Aorta (tissue), 5 donors: Measurements from ENCODE around the gene NUP210L. TPM values are rescaled to one million over a fixed set of nuclear protein-coding genes. Genes with fewer than 3 reads are reported as not detected.

Source experiments
- ATAC-seq: fragments of 200-7000 bp; cut with Tn5 transposase; one replicate; pipeline ENCODE4 v1.9.1; 2022; ENCODE audit warnings: moderate library complexity; ENCODE audit not compliant: low FRiP score
- DNase-seq, 2 donors: peaks; one replicate each; pipeline ENCODE4 v3.0.0-alpha.2; 2020
- H3K27ac ChIP-seq, 2 donors: one replicate each; pipeline ENCODE4 v1.5.1; 2013; ENCODE audit warnings: low read length in 2 of 2, mild to moderate bottlenecking in 2 of 2, moderate library complexity in 2 of 2, control low read depth in 1 of 2, inconsistent platforms in 1 of 2, low read depth in 1 of 2
- H3K27me3 ChIP-seq, 2 donors: one replicate each; pipeline ENCODE4 v1.6.1; 2013; ENCODE audit warnings: control low read depth in 1 of 2, low read length in 1 of 2, mild to moderate bottlenecking in 1 of 2, moderate library complexity in 1 of 2; ENCODE audit not compliant: insufficient read depth in 2 of 2, control insufficient read depth in 1 of 2
- H3K36me3 ChIP-seq, 2 donors: one replicate each; pipeline ENCODE4 v1.6.1; 2013; ENCODE audit warnings: control low read depth in 1 of 2, low read length in 1 of 2, mild to moderate bottlenecking in 1 of 2; ENCODE audit not compliant: insufficient read depth in 2 of 2, control insufficient read depth in 1 of 2
- H3K4me1 ChIP-seq, 2 donors: one replicate each; pipeline ENCODE4 v1.6.1; 2013; ENCODE audit warnings: low read length in 2 of 2, control low read depth in 1 of 2, mild to moderate bottlenecking in 1 of 2, moderate library complexity in 1 of 2; ENCODE audit not compliant: insufficient read depth in 2 of 2, control insufficient read depth in 1 of 2
- H3K4me3 ChIP-seq, 2 donors: one replicate each; pipeline ENCODE4 v1.5.1; 2013; ENCODE audit warnings: low read length in 2 of 2, control low read depth in 1 of 2, mild to moderate bottlenecking in 1 of 2
- H3K9me3 ChIP-seq: one replicate; pipeline ENCODE4 v1.6.1; 2013; ENCODE audit warnings: mild to moderate bottlenecking, low read length; ENCODE audit not compliant: control insufficient read depth
- WGBS, 2 donors: extraction: QIAGEN DNeasy Blood & Tissue Kit; methylation state at CpG; one replicate each; pipeline ENCODE4 v1.1.7; 2013; 5-methylcytosine and 5-hydroxymethylcytosine counted together
- intact Hi-C, 2 donors: fragments of 100-400 bp; cut with DNase I; formaldehyde crosslinking; loops; one replicate each; pipeline versions ENCODE4 v1.14.2 to v1.15.0; 2022
- polyA plus RNA-seq, 2 donors: library from polyadenylated mRNA; stranded (reverse); fragments of 200-250 nt; gene quantifications; one replicate each; pipeline ENCODE4 v1.2.3, GENCODE V29; 2013
- total RNA-seq, 2 donors: library from RNA; stranded (reverse); fragmentation: NEBNext Ultra II Directional; extraction: Animal tissue kit (Norgen Biotek cat#: 25700); gene quantifications; one replicate each; pipeline ENCODE4 v1.2.1, GENCODE V29; 2021
- donor health status: healthy with polysubstance abuse.
- donor health status: Bipolar disorder and iron deficiency.
- donor health status: DM: no; HTN: no; CAD: no.
- donor health status: DM: no; HTN: no; CAD: no.
- donor health status: DM: yes; HTN: yes; CAD: no.

Gene NUP210L
- total and polyA plus RNA-seq, 4 donors: 0.12 to 0.16 (median 0.15) TPM; not detected in 1

DNA sequence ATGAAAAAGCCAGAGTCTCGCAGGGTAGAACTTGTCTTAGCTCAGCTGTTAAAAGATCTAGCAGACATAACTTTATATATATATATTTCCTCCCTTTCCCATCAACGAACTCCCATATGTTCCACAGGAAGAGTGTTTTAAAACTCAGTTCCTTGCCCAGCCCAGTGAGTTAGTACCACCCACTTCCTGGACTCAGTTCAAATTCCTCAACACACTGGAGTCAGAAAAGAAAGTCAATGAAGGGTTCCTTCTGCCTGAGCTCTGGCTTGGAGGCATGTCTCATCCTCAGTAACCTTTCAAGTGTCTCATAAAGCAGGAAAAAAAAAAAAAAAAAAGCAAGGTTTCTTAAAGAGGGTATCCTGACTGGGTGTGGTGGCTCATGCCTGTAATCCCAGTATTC is 21.5 kb upstream of the NUP210L start:
- H3K27ac ChIP-seq: no peak overlapping the region
- no peak overlapping the region for H3K4me3 ChIP-seq
- no peak for DNase-seq
- peaks cover 7 to 10% of the 10 kb centered on the region in 2 donors for H3K36me3 ChIP-seq
- no peaks in the 10 kb centered on the region for H3K27me3 ChIP-seq
- peak; percentile 49 for ATAC-seq
- intact Hi-C loops: no loop called here
- H3K4me1 ChIP-seq: peaks cover 0 to 8% of the 10 kb centered on the region in 2 donors
- WGBS, 2 donors: 28 to 30% methylated on average over 2 of the region's 2 CpGs
- no peaks in the 10 kb centered on the region for H3K9me3 ChIP-seq

- no peak for ATAC-seq
- H3K36me3 ChIP-seq: peaks cover 13 to 24% of the 10 kb centered on the region in 2 donors
- 94% methylated on average over 4 of the region's 4 CpGs for WGBS, 2 donors
- no peak for DNase-seq
- H3K4me3 ChIP-seq: no peak overlapping the region
- H3K9me3 ChIP-seq: no peaks in the 10 kb centered on the region
- H3K27me3 ChIP-seq: no peaks in the 10 kb centered on the region
- peaks cover 0 to 8% of the 10 kb centered on the region in 2 donors for H3K4me1 ChIP-seq
- no peak overlapping the region for H3K27ac ChIP-seq
- intact Hi-C loops: no loop called here
Measured at GRCh38 chr1:154174654-154175053, 19.8 kb upstream of the NUP210L start.

GRCh38 chr1:154171880-154172279 is 17.0 kb upstream of the NUP210L start:
- intact Hi-C loops: no loop called here
- H3K36me3 ChIP-seq: peaks cover 18 to 28% of the 10 kb centered on the region in 2 donors

DNA sequence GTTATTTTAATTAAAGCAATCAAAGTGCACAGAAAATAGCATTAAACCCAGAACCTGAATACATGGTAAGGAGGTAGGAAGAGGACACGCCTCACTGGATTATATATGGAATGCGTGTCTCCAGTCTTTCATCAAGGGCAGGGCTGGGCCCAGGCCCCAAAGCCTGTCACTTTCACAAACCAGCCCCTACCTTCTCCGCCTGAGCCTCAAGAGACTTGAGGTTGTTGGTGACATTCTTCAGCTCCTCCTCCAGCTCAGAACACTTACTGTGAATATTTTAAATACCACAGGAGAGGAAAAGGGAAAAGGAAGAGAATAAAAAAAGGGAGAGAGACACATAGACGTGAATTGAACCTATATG is 16.3 kb upstream of the NUP210L start:
- ATAC-seq: no peak
- DNase-seq: no peak
- WGBS, 2 donors: 86 to 89% methylated on average over 4 of the region's 4 CpGs
- H3K27ac ChIP-seq: no peak overlapping the region
- intact Hi-C loops: no loop called here
- H3K4me1 ChIP-seq: no peaks in the 10 kb centered on the region
- H3K27me3 ChIP-seq: no peaks in the 10 kb centered on the region
- H3K36me3 ChIP-seq: peaks cover 20 to 28% of the 10 kb centered on the region in 2 donors
- H3K4me3 ChIP-seq: no peak overlapping the region
- no peaks in the 10 kb centered on the region for H3K9me3 ChIP-seq

More at GRCh38 chr1:154171880-154172279, 17.0 kb upstream of the NUP210L start:
- Histone ChIP-seq H3K27ac (no peak overlapping the region), H3K27me3 (no peaks in the 10 kb centered on the region), H3K4me1 (no peaks in the 10 kb centered on the region), H3K9me3 (no peaks in the 10 kb centered on the region), H3K4me3 (no peak overlapping the region)
- WGBS, 2 donors: 89 to 96% methylated on average over 5 of the region's 5 CpGs
- ATAC-seq (no peak), DNase-seq (no peak)

DNA sequence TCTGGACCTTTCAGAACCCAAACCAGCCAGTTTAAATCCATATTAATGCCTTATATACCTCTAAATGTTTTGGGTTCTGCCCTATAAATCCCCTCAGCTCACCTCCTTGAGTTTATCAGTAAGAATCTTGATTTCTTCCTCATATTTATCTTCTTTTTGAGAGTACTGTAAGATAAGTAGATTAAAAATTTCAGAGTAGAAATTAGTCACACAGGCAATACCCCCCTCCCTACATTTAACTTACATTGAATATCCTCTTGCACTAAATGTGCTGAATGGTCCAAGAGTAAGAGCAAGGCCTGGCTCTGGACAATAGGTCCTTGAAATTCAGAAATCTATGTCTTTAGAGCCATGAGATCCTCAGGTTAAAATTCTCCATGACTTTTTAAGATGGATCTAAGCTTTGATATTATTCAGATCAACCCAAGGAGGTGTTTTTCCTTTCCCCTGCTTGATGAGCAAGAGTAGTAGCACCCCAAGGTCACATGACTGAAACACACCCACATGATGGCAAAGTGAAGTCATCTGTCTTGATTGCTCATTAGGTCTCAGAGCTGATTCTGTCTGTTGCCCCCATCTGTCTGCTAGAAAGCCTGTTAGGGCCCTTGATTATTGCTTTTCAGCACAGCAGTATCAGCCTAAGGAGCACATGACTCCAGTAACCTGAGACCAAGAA is 15.8 kb upstream of the NUP210L start:
- Histone ChIP-seq H3K27me3 (no peaks in the 10 kb centered on the region), H3K27ac (no peak overlapping the region), H3K9me3 (no peaks in the 10 kb centered on the region), H3K36me3 (peaks cover 21 to 28% of the 10 kb centered on the region in 2 donors), H3K4me3 (no peak overlapping the region), H3K4me1 (no peaks in the 10 kb centered on the region)
- no peak for DNase-seq
- intact Hi-C loops: no loop called here
- no peak for ATAC-seq

DNA sequence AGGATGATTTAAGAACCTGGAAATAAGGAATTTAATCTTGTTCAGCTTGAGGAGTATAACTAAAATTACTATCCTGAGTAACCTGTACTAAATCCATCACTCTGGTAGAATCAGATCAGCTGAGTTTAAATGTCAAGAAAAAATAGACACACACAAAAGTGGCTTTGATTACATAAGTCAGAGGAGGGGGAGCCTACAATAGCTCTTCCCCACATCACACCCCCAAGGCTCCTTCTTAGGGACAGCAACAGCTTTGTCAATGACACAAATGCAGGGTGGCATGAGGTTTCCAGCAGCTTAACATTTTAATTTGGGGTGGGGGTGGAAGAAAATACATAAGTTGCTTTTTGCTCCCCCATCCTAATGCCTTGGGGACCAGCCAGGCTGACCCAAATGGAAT is 12.6 kb upstream of the NUP210L start:
- Histone ChIP-seq H3K9me3 (no peaks in the 10 kb centered on the region), H3K27ac (no peak overlapping the region), H3K36me3 (peaks cover 21 to 25% of the 10 kb centered on the region in 2 donors), H3K27me3 (no peaks in the 10 kb centered on the region), H3K4me1 (no peaks in the 10 kb centered on the region), H3K4me3 (no peak overlapping the region)
- intact Hi-C loops: no loop called here
- ATAC-seq: no peak
- no peak for DNase-seq

DNA sequence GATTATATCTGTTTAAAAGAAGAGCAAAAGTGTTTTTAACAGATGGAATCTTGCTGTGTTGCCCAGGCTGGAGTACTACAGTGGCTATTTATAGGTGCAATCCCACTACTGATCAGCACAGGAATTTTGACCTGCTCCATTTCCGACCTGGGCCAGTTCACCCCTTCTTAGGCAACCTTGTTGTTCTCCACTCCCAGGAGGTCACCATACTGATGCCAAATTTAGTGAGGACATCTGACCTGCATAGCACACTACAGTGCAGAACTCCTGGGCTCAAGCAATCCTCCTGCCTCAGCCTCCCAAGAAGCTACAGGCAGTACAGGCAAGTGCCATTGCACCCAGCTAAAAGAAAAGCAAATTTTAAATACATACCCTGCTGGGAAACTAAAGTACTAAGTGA is 11.3 kb upstream of the NUP210L start:
- no peak for DNase-seq
- Histone ChIP-seq H3K27me3 (no peaks in the 10 kb centered on the region), H3K4me3 (no peak overlapping the region), H3K4me1 (no peaks in the 10 kb centered on the region), H3K27ac (no peak overlapping the region), H3K9me3 (no peaks in the 10 kb centered on the region), H3K36me3 (peaks cover 15 to 17% of the 10 kb centered on the region in 2 donors)
- WGBS, 2 donors: 83 to 89% methylated on average over 1 of the region's 1 CpG
- ATAC-seq: no peak
- intact Hi-C loops: no loop called here

DNA sequence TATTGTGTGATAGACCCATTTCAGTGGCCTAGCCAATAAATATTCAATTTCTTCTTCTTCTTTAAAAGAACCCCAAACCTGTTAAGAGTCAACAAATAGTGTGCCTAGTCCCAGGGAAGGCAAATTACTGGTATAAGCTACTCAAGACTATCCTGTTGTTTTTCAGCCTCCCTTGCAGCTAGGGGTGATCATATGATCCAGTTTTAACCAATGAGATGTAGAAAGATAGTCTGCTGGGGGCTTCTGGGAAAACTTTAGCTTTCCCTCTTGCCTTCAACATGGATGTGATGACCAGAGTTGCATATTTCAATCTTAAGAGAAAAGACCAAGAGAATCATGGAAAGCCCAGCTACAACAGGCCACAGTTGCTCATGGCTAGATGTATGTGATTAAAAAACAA is 4.7 kb upstream of the NUP210L start:
- Histone ChIP-seq H3K4me3 (no peak overlapping the region), H3K36me3 (peaks cover 3% of the 10 kb centered on the region in 2 donors), H3K27me3 (no peaks in the 10 kb centered on the region), H3K4me1 (no peaks in the 10 kb centered on the region), H3K27ac (no peak overlapping the region), H3K9me3 (no peaks in the 10 kb centered on the region)
- DNase-seq (no peak), ATAC-seq (no peak)
- intact Hi-C loops: loop anchor here (10.0 kb wide), 1 partner anchor 155 kb away; no protein-coding TSS in a partner anchor

DNA sequence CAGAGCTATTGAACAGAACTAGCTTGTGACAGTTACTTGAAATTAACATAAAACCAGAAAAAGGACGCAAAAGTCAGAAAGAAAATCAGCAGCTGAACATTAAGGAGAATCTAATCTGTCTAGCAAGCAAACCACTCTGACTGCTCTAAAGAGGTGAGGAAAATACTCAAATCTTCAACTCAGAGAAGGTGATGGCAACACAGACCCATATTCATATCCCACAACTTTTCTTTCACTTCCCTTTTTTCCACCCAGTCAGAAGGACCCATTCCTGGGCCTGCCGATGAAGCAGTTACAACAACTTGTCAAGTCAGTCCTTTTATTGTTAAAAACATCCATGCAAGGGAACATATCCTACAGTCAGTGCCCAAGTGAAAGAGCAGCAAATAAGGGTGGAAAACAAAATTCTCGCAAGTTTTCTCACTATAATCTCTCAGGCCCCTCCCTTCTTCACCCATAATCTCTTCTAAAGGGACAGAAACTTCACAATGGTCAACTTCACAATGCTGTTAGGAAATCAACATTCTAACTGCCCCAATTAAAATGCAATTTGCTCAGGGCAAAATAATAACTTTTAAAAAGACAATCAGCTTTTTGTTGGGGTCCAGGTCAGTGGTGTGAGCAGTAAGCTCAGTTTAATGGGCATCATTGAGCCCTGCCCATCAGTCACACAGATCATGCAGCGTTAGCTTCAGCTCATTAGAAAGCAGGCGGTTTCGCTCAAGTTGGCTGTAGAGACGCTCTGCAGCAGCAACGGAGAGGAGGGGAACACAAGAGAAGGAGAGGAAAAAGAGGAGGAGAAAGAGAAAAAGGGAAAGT is 3.6 kb upstream of the NUP210L start:
- H3K27ac ChIP-seq: no peak overlapping the region
- H3K4me3 ChIP-seq: no peak overlapping the region
- H3K36me3 ChIP-seq: peaks cover 3% of the 10 kb centered on the region in 2 donors
- no peak for ATAC-seq
- no peaks in the 10 kb centered on the region for H3K9me3 ChIP-seq
- no peak for DNase-seq
- 83 to 91% methylated on average over 8 of the region's 8 CpGs for WGBS, 2 donors
- H3K27me3 ChIP-seq: no peaks in the 10 kb centered on the region
- intact Hi-C loops: loop anchor here (10.0 kb wide), 1 partner anchor 154 kb away; no protein-coding TSS in a partner anchor
- H3K4me1 ChIP-seq: no peaks in the 10 kb centered on the region
